MM.1S (cell line): Measurements from ENCODE around the gene LRRTM2.

Experiments
- DNase-seq: peaks from one replicate; pipeline ENCODE4 v3.0.0-alpha.2; 2015
- H2AFZ ChIP-seq: fragments of 300-600 bp; sonication (generic); 2 replicates; pipeline ENCODE4 v1.6.0; 2016; ENCODE audit warnings: antibody characterized with exemption, low read length
- H3F3A ChIP-seq: fragments of 300-600 bp; sonication (generic); 2 replicates; pipeline ENCODE4 v1.6.1; 2016; ENCODE audit warnings: mild to moderate bottlenecking, antibody characterized with exemption, low read length, moderate library complexity, mixed read lengths; ENCODE audit not compliant: insufficient read depth
- H3K27ac ChIP-seq: fragments of 300-600 bp; sonication (generic); 2 replicates; pipeline ENCODE4 v1.5.1; 2016; ENCODE audit warnings: mild to moderate bottlenecking, low read length
- H3K27me3 ChIP-seq: fragments of 300-600 bp; sonication (generic); replicated peaks from 2 replicates; pipeline ENCODE4 v1.6.0; 2016; ENCODE audit warnings: low read length; ENCODE audit not compliant: insufficient read depth
- H3K36me3 ChIP-seq: fragments of 300-600 bp; sonication (generic); replicated peaks from 2 replicates; pipeline ENCODE4 v1.6.1; 2016; ENCODE audit warnings: mild to moderate bottlenecking, low read length, mixed read lengths; ENCODE audit not compliant: insufficient read depth
- H3K4me1 ChIP-seq: fragments of 300-600 bp; sonication (generic); 2 replicates; pipeline ENCODE4 v1.6.1; 2016; ENCODE audit warnings: low read length, mixed read lengths
- H3K4me2 ChIP-seq: fragments of 300-600 bp; sonication (generic); 2 replicates; pipeline ENCODE4 v1.6.0; 2016; ENCODE audit warnings: low read depth, low read length
- H3K4me3 ChIP-seq: fragments of 300-600 bp; sonication (generic); 2 replicates; pipeline ENCODE4 v1.5.1; 2016; ENCODE audit warnings: low read length, mixed read lengths
- H3K79me2 ChIP-seq: fragments of 300-600 bp; sonication (generic); 2 replicates; pipeline ENCODE4 v1.6.1; 2016; ENCODE audit warnings: mixed run types, low read length, mixed read lengths
- H3K9ac ChIP-seq: fragments of 300-600 bp; sonication (generic); 2 replicates; pipeline ENCODE4 v1.6.1; 2016; ENCODE audit warnings: low read length, mixed read lengths
- H3K9me2 ChIP-seq: fragments of 300-600 bp; sonication (generic); replicated peaks from 2 replicates; pipeline ENCODE4 v1.6.1; 2016; ENCODE audit warnings: mild to moderate bottlenecking, low read length, mixed read lengths; ENCODE audit not compliant: insufficient read depth
- H3K9me3 ChIP-seq: fragments of 300-600 bp; sonication (generic); replicated peaks from 2 replicates; pipeline ENCODE4 v1.6.1; 2016; ENCODE audit warnings: mild to moderate bottlenecking, low read length, mixed read lengths; ENCODE audit not compliant: insufficient read depth
- H4K20me1 ChIP-seq: fragments of 300-600 bp; sonication (generic); 2 replicates; pipeline ENCODE4 v1.6.1; 2016; ENCODE audit warnings: mild to moderate bottlenecking, low read length, moderate library complexity, mixed read lengths; ENCODE audit not compliant: insufficient read depth
- EZH2 ChIP-seq: fragments of 300-600 bp; sonication (generic); optimal IDR thresholded peaks from 2 replicates; pipeline ENCODE3; 2017; ENCODE audit warnings: low read depth, mild to moderate bottlenecking, antibody characterized with exemption, low read length, mixed read lengths
- EZH2phosphoT487 ChIP-seq: fragments of 300-600 bp; sonication (generic); IDR thresholded peaks from 2 replicates; pipeline ENCODE4 v1.6.1; 2018; ENCODE audit warnings: antibody characterized with exemption, low read length
- TF ChIP-seq, protein P1 (sequence below): fragments of 300-600 bp; sonication (generic); IDR thresholded peaks from 2 replicates; pipeline ENCODE4 v1.5.1; 2016; ENCODE audit warnings: antibody characterized with exemption, low read length, mixed read lengths

LRRTM2 gene

DNA sequence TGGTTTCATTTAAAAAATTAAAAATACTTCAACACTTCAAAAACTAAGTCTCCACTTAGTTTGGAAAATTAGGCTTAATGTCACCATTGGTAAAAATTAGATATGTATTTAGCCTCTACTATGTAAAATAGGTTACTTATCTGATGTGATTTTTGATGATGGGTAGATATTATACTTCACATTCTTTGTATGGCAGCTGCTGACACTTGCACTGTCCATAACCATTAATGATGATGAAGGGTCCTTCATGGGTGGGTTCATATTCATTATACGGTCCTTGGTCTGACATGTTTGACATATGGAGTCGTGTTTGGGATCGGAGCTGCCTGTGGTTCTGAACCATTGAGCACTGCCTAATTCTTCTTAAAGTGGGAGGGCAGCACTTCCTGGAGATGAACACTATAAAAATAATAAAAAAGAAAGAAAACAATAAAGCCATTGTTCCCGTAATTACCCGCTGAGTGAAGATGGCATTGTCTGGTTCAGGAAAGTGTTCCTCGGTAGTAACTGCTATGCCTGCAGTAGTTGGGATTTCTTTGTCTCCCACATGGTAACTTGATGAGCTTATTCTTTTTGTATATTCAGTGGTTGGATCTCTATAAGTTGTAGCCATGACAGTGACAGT is 2.2 kb downstream of the LRRTM2 start:
- no peaks in the 10 kb centered on the region for H3K4me1 ChIP-seq
- no peaks in the 10 kb centered on the region for H4K20me1 ChIP-seq
- H3K4me3 ChIP-seq = no peak overlapping the region
- no peak for DNase-seq
- H3K27me3 ChIP-seq = no peaks in the 10 kb centered on the region
- no peaks in the 10 kb centered on the region for H3K9me2 ChIP-seq
- H2AFZ ChIP-seq = no peak overlapping the region
- H3K9ac ChIP-seq = no peak overlapping the region
- H3K79me2 ChIP-seq = peaks cover 19% of the 10 kb centered on the region; the same call in 1 of the 2 replicates
- H3K4me2 ChIP-seq = no peak overlapping the region
- TF ChIP-seq EZH2phosphoT487 = no peak
- no peaks in the 10 kb centered on the region for H3F3A ChIP-seq
- H3K9me3 ChIP-seq = no peaks in the 10 kb centered on the region
- no peak overlapping the region for H3K27ac ChIP-seq
- H3K36me3 ChIP-seq = no peaks in the 10 kb centered on the region; the same call in 1 of the 2 replicates

DNA sequence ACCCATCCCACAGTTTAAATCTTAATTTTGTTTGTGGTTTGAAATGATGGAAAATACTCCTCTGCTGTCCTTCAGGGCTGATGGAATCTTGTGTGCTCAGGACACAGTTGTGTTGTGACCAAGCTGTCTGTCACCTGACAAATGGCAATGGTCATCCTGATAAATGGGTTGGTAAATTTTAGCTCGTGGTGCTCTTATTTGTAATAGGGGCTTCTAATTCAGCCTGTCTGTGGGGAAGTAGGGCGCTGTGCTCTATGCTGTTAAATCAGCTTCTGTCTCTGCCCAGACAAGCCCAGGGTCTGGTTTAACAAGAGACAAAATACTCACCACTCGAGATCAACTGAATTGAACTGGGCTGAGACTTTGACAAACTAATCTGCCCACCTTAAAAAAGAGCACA is 4.5 kb downstream of the LRRTM2 start:
- H3K4me3 ChIP-seq = no peak overlapping the region
- no peaks in the 10 kb centered on the region for H3F3A ChIP-seq
- H3K9me2 ChIP-seq = no peaks in the 10 kb centered on the region
- no peak for DNase-seq
- H3K9ac ChIP-seq = no peak overlapping the region
- H3K27me3 ChIP-seq = no peaks in the 10 kb centered on the region
- H3K79me2 ChIP-seq = peaks cover 16% of the 10 kb centered on the region; the same call in 1 of the 2 replicates
- no peaks in the 10 kb centered on the region for H4K20me1 ChIP-seq
- H3K27ac ChIP-seq = no peak overlapping the region
- no peaks in the 10 kb centered on the region; the same call in 1 of the 2 replicates for H3K36me3 ChIP-seq
- H3K4me1 ChIP-seq = no peaks in the 10 kb centered on the region
- H3K9me3 ChIP-seq = no peaks in the 10 kb centered on the region
- TF ChIP-seq, protein P1, sequence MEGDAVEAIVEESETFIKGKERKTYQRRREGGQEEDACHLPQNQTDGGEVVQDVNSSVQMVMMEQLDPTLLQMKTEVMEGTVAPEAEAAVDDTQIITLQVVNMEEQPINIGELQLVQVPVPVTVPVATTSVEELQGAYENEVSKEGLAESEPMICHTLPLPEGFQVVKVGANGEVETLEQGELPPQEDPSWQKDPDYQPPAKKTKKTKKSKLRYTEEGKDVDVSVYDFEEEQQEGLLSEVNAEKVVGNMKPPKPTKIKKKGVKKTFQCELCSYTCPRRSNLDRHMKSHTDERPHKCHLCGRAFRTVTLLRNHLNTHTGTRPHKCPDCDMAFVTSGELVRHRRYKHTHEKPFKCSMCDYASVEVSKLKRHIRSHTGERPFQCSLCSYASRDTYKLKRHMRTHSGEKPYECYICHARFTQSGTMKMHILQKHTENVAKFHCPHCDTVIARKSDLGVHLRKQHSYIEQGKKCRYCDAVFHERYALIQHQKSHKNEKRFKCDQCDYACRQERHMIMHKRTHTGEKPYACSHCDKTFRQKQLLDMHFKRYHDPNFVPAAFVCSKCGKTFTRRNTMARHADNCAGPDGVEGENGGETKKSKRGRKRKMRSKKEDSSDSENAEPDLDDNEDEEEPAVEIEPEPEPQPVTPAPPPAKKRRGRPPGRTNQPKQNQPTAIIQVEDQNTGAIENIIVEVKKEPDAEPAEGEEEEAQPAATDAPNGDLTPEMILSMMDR = no peak
- TF ChIP-seq EZH2phosphoT487 = no peak
- TF ChIP-seq EZH2 = no peak
- no peak overlapping the region for H3K4me2 ChIP-seq
- H2AFZ ChIP-seq = no peak overlapping the region

DNA sequence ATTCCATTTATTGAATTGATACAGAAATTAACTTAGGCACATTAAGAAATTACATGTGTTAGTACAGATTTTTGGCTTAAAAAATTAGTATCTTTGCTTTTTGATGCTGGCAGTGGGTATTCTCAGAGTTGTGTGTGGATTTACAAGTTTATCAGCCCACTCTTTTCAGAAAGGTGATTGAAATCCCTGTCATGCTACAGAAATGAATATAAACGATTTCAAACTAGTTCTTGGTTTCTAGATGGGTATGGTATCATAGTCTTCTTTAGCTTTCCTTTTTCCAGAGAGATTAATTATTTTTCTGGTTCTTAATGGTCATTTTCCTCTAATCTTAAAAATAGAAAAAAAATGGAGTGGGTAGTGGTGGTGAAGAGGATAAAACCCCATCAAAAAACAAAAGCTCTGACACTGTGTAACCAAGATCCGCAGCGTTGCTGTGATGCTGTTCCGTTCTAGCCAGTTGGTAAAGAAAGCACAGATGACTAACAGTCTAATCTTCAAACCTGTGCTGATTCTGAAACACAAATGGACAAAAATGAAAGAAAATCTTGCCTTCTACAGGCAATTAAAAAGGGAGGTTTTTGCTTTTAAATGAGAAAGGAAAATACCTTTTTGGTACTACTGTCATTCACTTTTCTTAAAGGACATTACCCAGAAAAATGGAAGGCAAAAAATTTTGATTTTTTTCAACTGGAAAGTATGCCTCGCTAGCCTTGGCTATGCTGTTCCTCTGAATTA is 5.2 kb downstream of the LRRTM2 start:
- Histone ChIP-seq H3K36me3 (no peaks in the 10 kb centered on the region), H3K4me2 (no peak overlapping the region), H4K20me1 (no peaks in the 10 kb centered on the region), H2AFZ (no peak overlapping the region), H3K9ac (no peak overlapping the region), H3F3A (no peaks in the 10 kb centered on the region), H3K4me3 (no peak overlapping the region), H3K27me3 (no peaks in the 10 kb centered on the region), H3K9me2 (no peaks in the 10 kb centered on the region), H3K79me2 (peaks cover 13% of the 10 kb centered on the region; the same call in 1 of the 2 replicates), H3K27ac (no peak overlapping the region), H3K9me3 (no peaks in the 10 kb centered on the region), H3K4me1 (no peaks in the 10 kb centered on the region)
- no peak for DNase-seq
- TF ChIP-seq, protein P1 = no peak

DNA sequence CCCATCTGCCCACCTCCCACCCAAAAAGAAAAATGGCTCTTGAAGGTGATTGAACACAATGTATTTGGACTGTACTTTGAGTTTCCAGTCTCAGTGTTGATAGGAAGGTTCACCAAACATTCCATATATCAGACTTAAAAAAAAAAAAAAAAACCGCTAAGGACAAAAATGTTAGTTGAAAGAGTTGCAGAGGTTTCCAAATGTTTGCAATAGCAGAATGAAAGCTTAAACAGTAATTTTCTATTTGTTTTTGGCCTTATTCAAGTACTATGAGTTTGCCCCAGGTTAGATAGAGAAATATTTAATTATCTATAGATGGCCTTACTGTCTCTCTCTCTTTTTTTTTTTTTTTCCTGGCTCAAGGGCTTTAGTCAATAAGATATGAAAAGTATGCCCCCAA is 6.1 kb downstream of the LRRTM2 start:
- no peaks in the 10 kb centered on the region for H3K9me3 ChIP-seq
- no peak overlapping the region for H2AFZ ChIP-seq
- H3K27me3 ChIP-seq = no peaks in the 10 kb centered on the region
- H3K4me1 ChIP-seq = no peaks in the 10 kb centered on the region
- no peaks in the 10 kb centered on the region for H3F3A ChIP-seq
- H3K4me2 ChIP-seq = no peak overlapping the region
- H3K79me2 ChIP-seq = peaks cover 10% of the 10 kb centered on the region; the same call in 1 of the 2 replicates
- DNase-seq = no peak
- H3K9me2 ChIP-seq = no peaks in the 10 kb centered on the region
- H4K20me1 ChIP-seq = no peaks in the 10 kb centered on the region
- no peak overlapping the region for H3K9ac ChIP-seq
- no peak for TF ChIP-seq EZH2phosphoT487
- TF ChIP-seq, protein P1 = no peak
- TF ChIP-seq EZH2 = no peak
- no peak overlapping the region for H3K4me3 ChIP-seq
- no peak overlapping the region for H3K27ac ChIP-seq
- no peaks in the 10 kb centered on the region for H3K36me3 ChIP-seq
